HEK293 (cell line): ENCODE data around the gene MYOT.

Experiments
- CTCF ChIP-seq: fragments of 450-650 bp; formaldehyde crosslinking; IDR thresholded peaks from 2 replicates; pipeline ENCODE4 v1.5.1; 2016; ENCODE audit warnings: missing biosample characterization, missing genetic modification characterization
- KLF17 ChIP-seq: fragments of 450-650 bp; formaldehyde crosslinking; IDR thresholded peaks from 2 replicates; pipeline ENCODE4 v1.5.1; 2016; ENCODE audit warnings: missing biosample characterization, missing genetic modification characterization
- ZEB2 ChIP-seq: fragments of 450-650 bp; formaldehyde crosslinking; IDR thresholded peaks from 2 replicates; pipeline ENCODE4 v1.5.1; 2016; ENCODE audit warnings: missing biosample characterization, missing genetic modification characterization
- ZNF140 ChIP-seq: fragments of 450-650 bp; formaldehyde crosslinking; IDR thresholded peaks from 2 replicates; pipeline ENCODE4 v1.5.1; 2016; ENCODE audit warnings: missing biosample characterization, missing genetic modification characterization
- ZNF175 ChIP-seq: fragments of 450-650 bp; formaldehyde crosslinking; IDR thresholded peaks from 2 replicates; pipeline ENCODE4 v1.5.1; 2016; ENCODE audit warnings: missing biosample characterization, missing genetic modification characterization
- ZNF274 ChIP-seq, 2 experiments: fragments of 200-500 bp in 1 of 2; fragments of 450-650 bp in 1 of 2; sonication (Bioruptor generic) in 1 of 2; formaldehyde crosslinking in 1 of 2; IDR thresholded peaks; 2 replicates each; pipeline versions ENCODE4 v1.5.1 to v1.6.1; 2014 to 2016; ENCODE audit warnings: borderline replicate concordance in 1 of 2, inconsistent platforms in 1 of 2, low read length in 1 of 2, missing biosample characterization in 1 of 2, missing genetic modification characterization in 1 of 2
- ZNF555 ChIP-seq: fragments of 450-650 bp; formaldehyde crosslinking; conservative IDR thresholded peaks from 2 replicates; pipeline ENCODE4 v1.5.1; 2017; ENCODE audit warnings: missing biosample characterization, mild to moderate bottlenecking, missing genetic modification characterization, inconsistent platforms
- ZSCAN30 ChIP-seq: fragments of 450-650 bp; IDR thresholded peaks from 2 replicates; pipeline ENCODE4 v1.5.1; 2018; ENCODE audit warnings: missing biosample characterization, mild to moderate bottlenecking, missing genetic modification characterization, moderate library complexity

- TF ChIP-seq ZNF274 (IDR thresholded peaks at IDR 0.05; ENCODE audit: low read length) (no peak), ZNF274 (tag by site-specific recombination; IDR thresholded peaks at IDR 0.05; ENCODE audit: borderline replicate concordance) (no peak), ZNF140 (tag by site-specific recombination) (no peak), ZEB2 (tag by site-specific recombination) (no peak), CTCF (tag by site-specific recombination) (no peak), KLF17 (no peak), ZSCAN30 (no peak), ZNF175 (tag by site-specific recombination) (no peak), ZNF555 (tag by site-specific recombination) (no peak)
These were observed 30.7 kb upstream of the MYOT start for GRCh38 chr5:137836997-137837396.
